C4-2B (cell line): ENCODE results near the gene CUX1.

Source experiments
- CTCF ChIP-seq: fragments of 450-650 bp; conservative IDR thresholded peaks from 2 replicates; pipeline ENCODE4 v1.5.1; 2017; ENCODE audit warnings: mild to moderate bottlenecking
- ZFX ChIP-seq: fragments of 450-650 bp; IDR thresholded peaks from 2 replicates; pipeline ENCODE4 v1.6.1; 2017

- TF ChIP-seq CTCF (no peak), ZFX (no peak)
Measured at GRCh38 chr7:102320181-102320580, 502.8 kb downstream of the CUX1 start.
